NCI-H2107 (cell line): ENCODE results near the gene ODAD4.
"Not testable (repeated sequence)": the region's sequence is repeated elsewhere in the genome, so short reads cannot be mapped to it uniquely, and the experiment has no call there.

Experiments
- DNase-seq: peaks from one replicate; lab custom pipeline; 2025; lab: John Stamatoyannopoulos, UW

ODAD4 gene

GRCh38 chr17:41914358-41914766 lies 16.1 kb upstream of the ODAD4 start:
- no peak for DNase-seq

GRCh38 chr17:41915020-41915419 lies 15.4 kb upstream of the ODAD4 start:
- no peak for DNase-seq

GRCh38 chr17:41915566-41915965 lies 14.9 kb upstream of the ODAD4 start:
- DNase-seq: no peak

GRCh38 chr17:41917192-41917591 lies 13.2 kb upstream of the ODAD4 start:
- no peak for DNase-seq

- no peak for DNase-seq
These were observed 12.6 kb upstream of the ODAD4 start for GRCh38 chr17:41917679-41918313.

- peak; percentile 95 for DNase-seq
These were observed 11.9 kb upstream of the ODAD4 start, which contains the start of gene ACLY for GRCh38 chr17:41918314-41919164. TSS of gene ACLY (minus strand) at chr17:41918951. CDS start at chr17:41913873, 5,078 bp downstream.

- DNase-seq: peak; percentile 26
These were observed 11.1 kb upstream of the ODAD4 start for GRCh38 chr17:41919165-41919817.

GRCh38 chr17:41919840-41920579 lies 10.4 kb upstream of the ODAD4 start:
- no peak for DNase-seq

GRCh38 chr17:41920580-41920955 lies 9.8 kb upstream of the ODAD4 start:
- no peak for DNase-seq

GRCh38 chr17:41925991-41926590 lies 4.3 kb upstream of the ODAD4 start:
- no peak for DNase-seq

GRCh38 chr17:41928693-41929251 lies 1.6 kb upstream of the ODAD4 start:
- no peak for DNase-seq

GRCh38 chr17:41930833-41931156 lies 378 bp downstream of the ODAD4 start:
- not testable (repeated sequence) for DNase-seq

GRCh38 chr17:41931715-41932114 lies 1.3 kb downstream of the ODAD4 start:
- DNase-seq: not testable (repeated sequence)

GRCh38 chr17:41932816-41933389 lies 2.5 kb downstream of the ODAD4 start:
- no peak for DNase-seq

- DNase-seq: no peak
These were observed 5.2 kb downstream of the ODAD4 start for GRCh38 chr17:41935641-41936040.

GRCh38 chr17:41937970-41938954 lies 7.8 kb downstream of the ODAD4 start:
- DNase-seq: no peak

GRCh38 chr17:41939044-41939692 lies 8.8 kb downstream of the ODAD4 start:
- DNase-seq: no peak

GRCh38 chr17:41939693-41940090 lies 9.3 kb downstream of the ODAD4 start:
- no peak for DNase-seq

- DNase-seq: no peak
These were observed 10.8 kb downstream of the ODAD4 start for GRCh38 chr17:41941168-41941567.
